T-helper 17 cell (primary cell): ENCODE data around the gene AIRE. TPM values are rescaled to one million over a fixed set of nuclear protein-coding genes. Genes with fewer than 3 reads are reported as not detected.
"Not testable (repeated sequence)": the region's sequence is repeated elsewhere in the genome, so short reads cannot be mapped to it uniquely, and the experiment has no call there.

ENCODE experiments used
- ATAC-seq: fragments of 150-1000 bp; cut with Tn5 transposase; 2 replicates; pipeline ENCODE4 v1.10.0; 2021; ENCODE audit warnings: mild to moderate bottlenecking, moderate library complexity
- DNase-seq, 3 donors: peaks; one replicate each; pipeline versions ENCODE4 v3.0.0 to v3.0.0-alpha.2; 2020 to 2021
- H3K9me3 ChIP-seq: one replicate; pipeline ENCODE4 v1.7.0; 2013; ENCODE audit warnings: low read length, mild to moderate bottlenecking; ENCODE audit not compliant: control insufficient read depth, poor library complexity, severe bottlenecking
- H3K27ac Mint-ChIP-seq: one replicate; pipeline ENCODE4 v1.8.0; 2022; ENCODE audit warnings: mild to moderate bottlenecking, moderate library complexity, mixed read lengths
- H3K27me3 Mint-ChIP-seq: one replicate; pipeline ENCODE4 v1.8.0; 2022; ENCODE audit warnings: mixed read lengths
- H3K36me3 Mint-ChIP-seq: one replicate; pipeline ENCODE4 v1.8.0; 2022; ENCODE audit warnings: low read depth, mixed read lengths
- H3K4me1 Mint-ChIP-seq: one replicate; pipeline ENCODE4 v1.8.0; 2022; ENCODE audit warnings: mild to moderate bottlenecking, mixed read lengths
- H3K4me3 Mint-ChIP-seq: one replicate; pipeline ENCODE4 v1.8.0; 2022; ENCODE audit warnings: mild to moderate bottlenecking, moderate library complexity, mixed read lengths
- total RNA-seq, 4 donors: library from RNA in 2 of 4; stranded (reverse) in 2 of 4; gene quantifications; one replicate each; pipeline ENCODE4 v1.2.3 and lab custom pipeline; 2022 to 2026

AIRE gene
- total RNA-seq = 1 to 10 TPM; 1.4 to 3.4 TPM
- total RNA-seq (lab: John Stamatoyannopoulos, UW) = 1.9 to 4.2 reads per million in 2 donors

GRCh38 chr21:44285138-44285992, at the start of gene AIRE:
TSS of gene AIRE (plus strand) at chr21:44285876. CDS start at chr21:44286007, 131 bp downstream.
- H3K36me3 Mint-ChIP-seq = no peaks in the 10 kb centered on the region
- no peak for DNase-seq
- no peak for ATAC-seq

GRCh38 chr21:44240353-44240752, 45.3 kb upstream of the AIRE start:
- H3K4me3 Mint-ChIP-seq, DNase-seq: not testable (repeated sequence)

More at GRCh38 chr21:44285138-44285992, at the start of gene AIRE:
- Mint-ChIP-seq H3K27me3 (no peaks in the 10 kb centered on the region), H3K27ac (no peak within 1 kb of the TSS), H3K4me3 (no peak within 1 kb of the TSS), H3K4me1 (peaks cover 16% of the 10 kb centered on the region)
- H3K9me3 ChIP-seq = no peaks in the 10 kb centered on the region

GRCh38 chr21:44240842-44241241, 44.8 kb upstream of the AIRE start, which contains the start of gene ICOSLG:
TSS of gene ICOSLG (minus strand) at chr21:44240943. CDS start at chr21:44240817, 126 bp downstream.
- H3K36me3 Mint-ChIP-seq, DNase-seq, H3K27me3 Mint-ChIP-seq, H3K27ac Mint-ChIP-seq, H3K4me1 Mint-ChIP-seq, H3K4me3 Mint-ChIP-seq, H3K9me3 ChIP-seq: not testable (repeated sequence)
- peak; percentile 61 for ATAC-seq

More at GRCh38 chr21:44240353-44240752, 45.3 kb upstream of the AIRE start:
- H3K4me1 Mint-ChIP-seq, H3K27ac Mint-ChIP-seq, H3K9me3 ChIP-seq, H3K27me3 Mint-ChIP-seq, ATAC-seq, H3K36me3 Mint-ChIP-seq: not testable (repeated sequence)

GRCh38 chr21:44241281-44241680, 44.4 kb upstream of the AIRE start:
- H3K27ac Mint-ChIP-seq, H3K9me3 ChIP-seq, H3K36me3 Mint-ChIP-seq, H3K27me3 Mint-ChIP-seq, H3K4me3 Mint-ChIP-seq, H3K4me1 Mint-ChIP-seq, DNase-seq: not testable (repeated sequence)
- peak; percentile 51 for ATAC-seq

- not testable (repeated sequence) for H3K27me3 Mint-ChIP-seq, H3K36me3 Mint-ChIP-seq, H3K4me1 Mint-ChIP-seq, H3K4me3 Mint-ChIP-seq, H3K9me3 ChIP-seq, DNase-seq, H3K27ac Mint-ChIP-seq
- ATAC-seq = peak; percentile 79
Observed at GRCh38 chr21:44243980-44244379, 41.7 kb upstream of the AIRE start.

GRCh38 chr21:44247904-44248303, 37.8 kb upstream of the AIRE start:
- H3K36me3 Mint-ChIP-seq = not testable (repeated sequence)

GRCh38 chr21:44249204-44250037, 36.3 kb upstream of the AIRE start:
- H3K4me3 Mint-ChIP-seq, ATAC-seq, H3K4me1 Mint-ChIP-seq, DNase-seq, H3K27me3 Mint-ChIP-seq, H3K27ac Mint-ChIP-seq, H3K9me3 ChIP-seq, H3K36me3 Mint-ChIP-seq: not testable (repeated sequence)

More at GRCh38 chr21:44247904-44248303, 37.8 kb upstream of the AIRE start:
- not testable (repeated sequence) for ATAC-seq, H3K4me1 Mint-ChIP-seq, H3K27ac Mint-ChIP-seq, H3K9me3 ChIP-seq, H3K4me3 Mint-ChIP-seq, DNase-seq, H3K27me3 Mint-ChIP-seq

GRCh38 chr21:44253832-44254710, 31.6 kb upstream of the AIRE start:
- no peaks in the 10 kb centered on the region for H3K9me3 ChIP-seq
- no peak for ATAC-seq
- Mint-ChIP-seq H3K27me3 (peaks cover 7% of the 10 kb centered on the region), H3K36me3 (no peaks in the 10 kb centered on the region), H3K4me1 (peaks cover 2% of the 10 kb centered on the region), H3K4me3 (no peak overlapping the region), H3K27ac (no peak overlapping the region)
- no peak for DNase-seq

- peaks cover 7% of the 10 kb centered on the region for H3K27me3 Mint-ChIP-seq
- H3K27ac Mint-ChIP-seq = no peak overlapping the region
- DNase-seq = no peak
- peaks cover 2% of the 10 kb centered on the region for H3K4me1 Mint-ChIP-seq
- H3K4me3 Mint-ChIP-seq = no peak overlapping the region
- no peaks in the 10 kb centered on the region for H3K36me3 Mint-ChIP-seq
- ATAC-seq = no peak
- H3K9me3 ChIP-seq = no peaks in the 10 kb centered on the region
Observed at GRCh38 chr21:44255511-44255981, 30.1 kb upstream of the AIRE start.

GRCh38 chr21:44258056-44258725, 27.5 kb upstream of the AIRE start:
- Mint-ChIP-seq H3K27ac (no peak overlapping the region), H3K36me3 (no peaks in the 10 kb centered on the region), H3K27me3 (peaks cover 7% of the 10 kb centered on the region), H3K4me1 (peaks cover 2% of the 10 kb centered on the region), H3K4me3 (no peak overlapping the region)
- no peak for ATAC-seq
- no peak for DNase-seq
- no peaks in the 10 kb centered on the region for H3K9me3 ChIP-seq

- no peaks in the 10 kb centered on the region for H3K36me3 Mint-ChIP-seq
- H3K27me3 Mint-ChIP-seq = peaks cover 7% of the 10 kb centered on the region
- no peak overlapping the region for H3K27ac Mint-ChIP-seq
- ATAC-seq (no peak), DNase-seq (no peak)
- H3K4me3 Mint-ChIP-seq = no peak overlapping the region
- no peaks in the 10 kb centered on the region for H3K9me3 ChIP-seq
- no peaks in the 10 kb centered on the region for H3K4me1 Mint-ChIP-seq
Observed at GRCh38 chr21:44259082-44259705, 26.5 kb upstream of the AIRE start.

- Mint-ChIP-seq H3K27me3 (peaks cover 7% of the 10 kb centered on the region), H3K4me3 (no peak overlapping the region), H3K4me1 (no peaks in the 10 kb centered on the region), H3K27ac (no peak overlapping the region), H3K36me3 (no peaks in the 10 kb centered on the region)
- no peak for DNase-seq
- no peak for ATAC-seq
- H3K9me3 ChIP-seq = no peaks in the 10 kb centered on the region
Observed at GRCh38 chr21:44260066-44260465, 25.6 kb upstream of the AIRE start.
